Measurements from ENCODE around the gene ALPK3. TPM values are rescaled to one million over a fixed set of nuclear protein-coding genes. Genes with fewer than 3 reads are reported as not detected.
A peak's percentile ranks its signal among the peaks of the same experiment; 100 is the strongest.
"Not testable (repeated sequence)": the region's sequence is repeated elsewhere in the genome, so short reads cannot be mapped to it uniquely, and the experiment has no call there.

The ALPK3 gene
- total RNA-seq, 1 donor from 2014 or later: 54.5 TPM

- DNase-seq (ENCODE audit: low read depth): no peak
- no peaks in the 10 kb centered on the region for H3K36me3 ChIP-seq (ENCODE audit: control insufficient read depth, insufficient read depth, low read length)
- TF ChIP-seq, protein P1, sequence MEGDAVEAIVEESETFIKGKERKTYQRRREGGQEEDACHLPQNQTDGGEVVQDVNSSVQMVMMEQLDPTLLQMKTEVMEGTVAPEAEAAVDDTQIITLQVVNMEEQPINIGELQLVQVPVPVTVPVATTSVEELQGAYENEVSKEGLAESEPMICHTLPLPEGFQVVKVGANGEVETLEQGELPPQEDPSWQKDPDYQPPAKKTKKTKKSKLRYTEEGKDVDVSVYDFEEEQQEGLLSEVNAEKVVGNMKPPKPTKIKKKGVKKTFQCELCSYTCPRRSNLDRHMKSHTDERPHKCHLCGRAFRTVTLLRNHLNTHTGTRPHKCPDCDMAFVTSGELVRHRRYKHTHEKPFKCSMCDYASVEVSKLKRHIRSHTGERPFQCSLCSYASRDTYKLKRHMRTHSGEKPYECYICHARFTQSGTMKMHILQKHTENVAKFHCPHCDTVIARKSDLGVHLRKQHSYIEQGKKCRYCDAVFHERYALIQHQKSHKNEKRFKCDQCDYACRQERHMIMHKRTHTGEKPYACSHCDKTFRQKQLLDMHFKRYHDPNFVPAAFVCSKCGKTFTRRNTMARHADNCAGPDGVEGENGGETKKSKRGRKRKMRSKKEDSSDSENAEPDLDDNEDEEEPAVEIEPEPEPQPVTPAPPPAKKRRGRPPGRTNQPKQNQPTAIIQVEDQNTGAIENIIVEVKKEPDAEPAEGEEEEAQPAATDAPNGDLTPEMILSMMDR (IDR thresholded peaks at IDR 0.05; ENCODE audit: insufficient read depth, low read length, poor library complexity, severe bottlenecking): no peak
- H3K4me3 ChIP-seq (ENCODE audit: low read depth, low read length): no peak overlapping the region
- H3K27me3 ChIP-seq (ENCODE audit: control insufficient read depth, insufficient read depth, low read length): no peaks in the 10 kb centered on the region
Measured at GRCh38 chr15:84872009-84872910, 55.1 kb downstream of the ALPK3 start.

GRCh38 chr15:84873997-84874396 lies 56.8 kb downstream of the ALPK3 start:
- DNase-seq (ENCODE audit: low read depth): no peak
- TF ChIP-seq, protein P1 (IDR thresholded peaks at IDR 0.05; ENCODE audit: insufficient read depth, low read length, poor library complexity, severe bottlenecking): no peak
- Histone ChIP-seq H3K4me3 (ENCODE audit: low read depth, low read length) (no peak overlapping the region), H3K27me3 (ENCODE audit: control insufficient read depth, insufficient read depth, low read length) (no peaks in the 10 kb centered on the region), H3K36me3 (ENCODE audit: control insufficient read depth, insufficient read depth, low read length) (no peaks in the 10 kb centered on the region)

- no peak for DNase-seq (ENCODE audit: low read depth)
- no peak overlapping the region for H3K4me3 ChIP-seq (ENCODE audit: low read depth, low read length)
- TF ChIP-seq, protein P1 (IDR thresholded peaks at IDR 0.05; ENCODE audit: insufficient read depth, low read length, poor library complexity, severe bottlenecking): no peak
- no peaks in the 10 kb centered on the region for H3K27me3 ChIP-seq (ENCODE audit: control insufficient read depth, insufficient read depth, low read length)
- no peaks in the 10 kb centered on the region for H3K36me3 ChIP-seq (ENCODE audit: control insufficient read depth, insufficient read depth, low read length)
Measured at GRCh38 chr15:84874981-84875699, 58.0 kb downstream of the ALPK3 start.

GRCh38 chr15:84876269-84876668 lies 59.1 kb downstream of the ALPK3 start:
- Histone ChIP-seq H3K4me3 (ENCODE audit: low read depth, low read length) (no peak overlapping the region), H3K36me3 (ENCODE audit: control insufficient read depth, insufficient read depth, low read length) (no peaks in the 10 kb centered on the region), H3K27me3 (ENCODE audit: control insufficient read depth, insufficient read depth, low read length) (no peaks in the 10 kb centered on the region)
- TF ChIP-seq, protein P1 (IDR thresholded peaks at IDR 0.05; ENCODE audit: insufficient read depth, low read length, poor library complexity, severe bottlenecking): no peak
- no peak for DNase-seq (ENCODE audit: low read depth)

- not testable (repeated sequence) for H3K4me3 ChIP-seq (ENCODE audit: low read depth, low read length); H3K36me3 ChIP-seq (ENCODE audit: control insufficient read depth, insufficient read depth, low read length); H3K27me3 ChIP-seq (ENCODE audit: control insufficient read depth, insufficient read depth, low read length); DNase-seq (ENCODE audit: low read depth)
Measured at GRCh38 chr15:84877701-84878100, 60.5 kb downstream of the ALPK3 start.

- no peaks in the 10 kb centered on the region for H3K36me3 ChIP-seq (ENCODE audit: control insufficient read depth, insufficient read depth, low read length)
- no peak overlapping the region for H3K4me3 ChIP-seq (ENCODE audit: low read depth, low read length)
- TF ChIP-seq, protein P1 (IDR thresholded peaks at IDR 0.05; ENCODE audit: insufficient read depth, low read length, poor library complexity, severe bottlenecking): peak; percentile 68
- DNase-seq (ENCODE audit: low read depth): no peak
- H3K27me3 ChIP-seq (ENCODE audit: control insufficient read depth, insufficient read depth, low read length): no peaks in the 10 kb centered on the region
Measured at GRCh38 chr15:84878504-84878903, 61.3 kb downstream of the ALPK3 start.

All from kidney epithelial cell (primary cell).